Measurements from ENCODE around the gene SCGB1D4.
"Not testable (repeated sequence)": the region's sequence is repeated elsewhere in the genome, so short reads cannot be mapped to it uniquely, and the experiment has no call there.

SCGB1D4 gene

GRCh38 chr11:62298975-62299374, at the start of gene SCGB1D4:
SCGB1D4 (minus strand) TSS chr11:62299075; CDS start chr11:62299010, 65 bp downstream.
- DNase-seq, result no peak

GRCh38 chr11:62345861-62346260, 47.0 kb upstream of the SCGB1D4 start:
- DNase-seq, result no peak

- DNase-seq, result no peak
Observed at GRCh38 chr11:62344210-62344609, 45.3 kb upstream of the SCGB1D4 start.

- not testable (repeated sequence) for DNase-seq
Observed at GRCh38 chr11:62343646-62344190, 44.8 kb upstream of the SCGB1D4 start.

GRCh38 chr11:62341588-62341987, 42.7 kb upstream of the SCGB1D4 start:
- DNase-seq, result no peak

GRCh38 chr11:62340269-62340901, 41.5 kb upstream of the SCGB1D4 start:
- DNase-seq, result no peak

- no peak for DNase-seq
Observed at GRCh38 chr11:62338218-62338617, 39.3 kb upstream of the SCGB1D4 start.

GRCh38 chr11:62337303-62338181, 38.7 kb upstream of the SCGB1D4 start, which contains the start of gene ASRGL1:
ASRGL1 (plus strand) TSS chr11:62337448; CDS start chr11:62337978, 530 bp downstream.
- DNase-seq, result peak; percentile 14

- not testable (repeated sequence) for DNase-seq
Observed at GRCh38 chr11:62336949-62337302, 38.1 kb upstream of the SCGB1D4 start.

- no peak for DNase-seq
Observed at GRCh38 chr11:62333768-62334167, 34.9 kb upstream of the SCGB1D4 start.

- DNase-seq, result not testable (repeated sequence)
Observed at GRCh38 chr11:62331264-62331663, 32.4 kb upstream of the SCGB1D4 start.

GRCh38 chr11:62327541-62327940, 28.7 kb upstream of the SCGB1D4 start:
- DNase-seq, result not testable (repeated sequence)

GRCh38 chr11:62326719-62327118, 27.8 kb upstream of the SCGB1D4 start:
- not testable (repeated sequence) for DNase-seq

- DNase-seq, result not testable (repeated sequence)
Observed at GRCh38 chr11:62325781-62326180, 26.9 kb upstream of the SCGB1D4 start.

- no peak for DNase-seq
Observed at GRCh38 chr11:62324731-62325556, 26.1 kb upstream of the SCGB1D4 start.

GRCh38 chr11:62322524-62322923, 23.6 kb upstream of the SCGB1D4 start:
- DNase-seq, result no peak

- no peak for DNase-seq
Observed at GRCh38 chr11:62315431-62315830, 16.6 kb upstream of the SCGB1D4 start.

- DNase-seq, result no peak
Observed at GRCh38 chr11:62309991-62310390, 11.1 kb upstream of the SCGB1D4 start.

GRCh38 chr11:62307950-62308349, 9.1 kb upstream of the SCGB1D4 start:
- DNase-seq, result no peak

GRCh38 chr11:62306227-62306626, 7.4 kb upstream of the SCGB1D4 start:
- no peak for DNase-seq

- no peak for DNase-seq
Observed at GRCh38 chr11:62295504-62295903, 3.4 kb downstream of the SCGB1D4 start.

GRCh38 chr11:62280452-62280851, 18.4 kb downstream of the SCGB1D4 start:
- no peak for DNase-seq

- no peak for DNase-seq
Observed at GRCh38 chr11:62273789-62274275, 25.0 kb downstream of the SCGB1D4 start.
